Measurements from ENCODE around the gene MAPKAP1.

Gene MAPKAP1

GRCh38 chr9:125472926-125473701, 233.9 kb downstream of the MAPKAP1 start:
- DNase-seq = no peak

GRCh38 chr9:125472562-125472925, 234.5 kb downstream of the MAPKAP1 start:
- no peak for DNase-seq

GRCh38 chr9:125470767-125471580, 236.0 kb downstream of the MAPKAP1 start:
- no peak for DNase-seq

- DNase-seq = no peak
These were observed 236.8 kb downstream of the MAPKAP1 start for GRCh38 chr9:125470189-125470588.

GRCh38 chr9:125468646-125469045, 238.4 kb downstream of the MAPKAP1 start:
- DNase-seq = no peak

GRCh38 chr9:125467116-125467740, 239.8 kb downstream of the MAPKAP1 start:
- no peak for DNase-seq

GRCh38 chr9:125466411-125466810, 240.6 kb downstream of the MAPKAP1 start:
- no peak for DNase-seq

GRCh38 chr9:125464591-125465385, 242.2 kb downstream of the MAPKAP1 start:
- DNase-seq = no peak

GRCh38 chr9:125463926-125464325, 243.1 kb downstream of the MAPKAP1 start:
- no peak for DNase-seq

- DNase-seq = no peak
These were observed 244.1 kb downstream of the MAPKAP1 start for GRCh38 chr9:125462861-125463291.

GRCh38 chr9:125461636-125462190, 245.3 kb downstream of the MAPKAP1 start:
- DNase-seq = no peak

GRCh38 chr9:125460883-125461635, 245.9 kb downstream of the MAPKAP1 start:
- DNase-seq = no peak

- no peak for DNase-seq
These were observed 246.7 kb downstream of the MAPKAP1 start for GRCh38 chr9:125460346-125460745.

GRCh38 chr9:125457357-125457756, 249.7 kb downstream of the MAPKAP1 start:
- no peak for DNase-seq

GRCh38 chr9:125455876-125456275, 251.1 kb downstream of the MAPKAP1 start:
- DNase-seq = no peak

GRCh38 chr9:125455132-125455531, 251.9 kb downstream of the MAPKAP1 start:
- no peak for DNase-seq

- DNase-seq = no peak
These were observed 259.7 kb downstream of the MAPKAP1 start for GRCh38 chr9:125447202-125447802.

GRCh38 chr9:125446561-125447094, 260.4 kb downstream of the MAPKAP1 start:
- no peak for DNase-seq

GRCh38 chr9:125444956-125445506, 262.0 kb downstream of the MAPKAP1 start:
- DNase-seq = no peak

GRCh38 chr9:125444166-125444565, 262.8 kb downstream of the MAPKAP1 start:
- DNase-seq = no peak

- DNase-seq = no peak
These were observed 263.6 kb downstream of the MAPKAP1 start for GRCh38 chr9:125443367-125443766.

All from activated CD4-positive, CD25-positive, alpha-beta regulatory T cell treated with anti-CD3 and anti-CD28 coated beads, Interleukin-2, amount 50 U/mL, for 72 hours (primary cell).